Hematopoietic multipotent progenitor cell (in vitro differentiated cells): ENCODE data around the gene ADGRE3. TPM values are rescaled to one million over a fixed set of nuclear protein-coding genes. Genes with fewer than 3 reads are reported as not detected.
"Not testable (repeated sequence)": the region's sequence is repeated elsewhere in the genome, so short reads cannot be mapped to it uniquely, and the experiment has no call there.

Experiments
- DNase-seq, 3 donors: peaks; one replicate each; pipeline ENCODE4 v3.0.0-alpha.2; 2011 to 2015; ENCODE audit warnings: low read depth in 2 of 3, low spot score in 2 of 3
- total RNA-seq: library from RNA; depleted of rRNA; stranded (reverse); fragments of >200 nt; gene quantifications from one replicate; pipeline ENCODE4 v1.2.3, GENCODE V29; 2012

Gene ADGRE3
- total RNA-seq, 1 donor, result under 0.01 TPM

DNA sequence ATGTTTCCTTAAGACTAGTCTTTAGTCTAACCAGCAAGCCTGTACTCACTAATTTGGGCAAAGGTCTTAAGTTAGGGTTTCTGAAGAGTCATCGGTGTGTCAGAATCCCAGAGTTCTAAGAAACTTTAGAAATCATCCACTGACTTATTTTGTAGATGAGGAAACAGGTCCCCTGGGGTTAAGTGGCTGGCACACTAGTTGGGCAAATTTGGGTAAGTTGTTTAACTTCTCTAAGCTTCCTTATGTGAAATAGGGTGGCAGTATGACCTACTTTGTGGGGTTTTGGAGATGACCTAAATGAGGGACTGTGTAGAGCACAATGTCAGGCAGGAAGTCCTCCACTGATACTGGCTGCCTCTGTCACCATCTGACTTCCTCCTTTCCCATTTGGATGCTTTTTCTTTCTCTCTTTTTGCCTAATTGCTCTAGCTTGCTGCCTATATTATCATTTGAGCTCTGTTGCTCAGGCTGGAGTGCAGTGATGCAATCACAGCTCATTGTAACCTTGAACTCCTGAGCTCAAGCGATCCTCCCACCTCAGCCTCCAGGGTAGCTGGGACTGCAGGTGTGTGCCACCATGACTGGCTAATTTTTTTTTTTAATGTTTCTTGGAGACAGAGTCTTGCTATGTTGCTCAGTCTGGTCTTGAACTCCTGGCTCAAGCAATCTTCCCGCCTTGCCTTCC is 2.3 kb downstream of the ADGRE3 start:
- peak in 1 of 3 donors; percentile 11 for DNase-seq

DNA sequence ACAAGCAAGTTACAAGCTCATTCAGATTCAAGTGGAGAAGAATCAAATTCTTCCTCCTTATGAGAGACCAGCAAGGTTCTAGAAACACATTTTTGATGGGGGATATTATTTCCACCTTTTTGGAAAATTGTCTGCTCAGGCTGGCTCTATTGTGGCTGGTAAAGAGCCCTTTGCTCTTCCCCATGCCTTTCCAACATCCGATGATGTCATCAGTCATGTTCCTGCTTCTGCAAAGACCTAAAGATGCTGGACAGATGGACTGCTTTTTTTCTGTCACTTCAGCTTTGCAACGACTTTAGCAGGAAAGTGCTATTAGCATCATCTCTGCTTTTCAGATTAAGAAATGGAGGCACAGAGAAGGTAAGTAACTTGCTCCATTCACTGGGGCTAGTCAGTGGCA is 4.2 kb downstream of the ADGRE3 start:
- DNase-seq, result no peak

DNA sequence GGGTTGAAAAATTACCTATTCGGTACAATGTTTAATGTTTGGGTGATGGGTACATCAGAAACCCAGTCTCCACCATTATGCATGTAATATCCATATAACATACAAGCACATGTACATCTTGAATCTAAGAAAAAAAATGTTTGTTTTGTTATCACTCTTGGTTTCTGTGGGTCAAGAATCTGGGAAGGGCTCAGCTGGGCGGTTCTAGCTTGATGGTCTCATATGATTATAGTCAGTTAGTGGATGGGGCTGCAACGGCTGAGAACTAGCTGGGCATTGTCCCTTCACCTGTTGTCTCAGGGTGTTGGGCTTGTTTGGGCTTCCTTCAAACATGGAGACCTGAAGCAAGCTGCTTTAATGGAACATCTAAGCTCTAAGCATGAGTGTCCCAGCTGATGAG is 4.7 kb downstream of the ADGRE3 start:
- no peak for DNase-seq

DNA sequence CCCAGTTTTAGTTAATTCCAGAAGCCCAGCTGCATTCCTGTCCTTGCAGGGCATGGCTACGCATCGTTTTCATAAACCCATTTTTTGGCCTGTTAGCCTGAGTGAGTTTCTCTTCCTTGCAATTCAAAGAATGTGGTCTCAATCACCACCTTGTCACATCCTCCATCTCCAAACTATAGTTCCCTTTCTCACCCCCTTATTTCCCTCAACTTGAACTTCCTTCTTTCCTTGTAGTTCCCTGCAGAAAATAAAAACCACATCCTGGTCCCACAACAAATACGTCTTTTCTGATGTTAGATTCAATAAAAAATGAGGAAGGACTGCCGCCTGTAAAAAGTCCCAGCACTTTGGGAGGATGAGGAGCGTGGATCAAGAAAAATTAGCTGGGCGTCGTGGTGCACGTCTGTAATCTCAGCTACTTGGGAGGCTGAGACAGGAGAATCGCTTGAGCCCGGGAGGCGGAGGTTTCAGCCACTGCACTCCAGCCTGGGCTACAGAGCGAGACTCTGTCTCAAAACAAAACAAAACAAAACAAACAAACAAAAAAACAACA is 13.2 kb downstream of the ADGRE3 start:
- peak in 1 of 3 donors; percentile 6 for DNase-seq

DNA sequence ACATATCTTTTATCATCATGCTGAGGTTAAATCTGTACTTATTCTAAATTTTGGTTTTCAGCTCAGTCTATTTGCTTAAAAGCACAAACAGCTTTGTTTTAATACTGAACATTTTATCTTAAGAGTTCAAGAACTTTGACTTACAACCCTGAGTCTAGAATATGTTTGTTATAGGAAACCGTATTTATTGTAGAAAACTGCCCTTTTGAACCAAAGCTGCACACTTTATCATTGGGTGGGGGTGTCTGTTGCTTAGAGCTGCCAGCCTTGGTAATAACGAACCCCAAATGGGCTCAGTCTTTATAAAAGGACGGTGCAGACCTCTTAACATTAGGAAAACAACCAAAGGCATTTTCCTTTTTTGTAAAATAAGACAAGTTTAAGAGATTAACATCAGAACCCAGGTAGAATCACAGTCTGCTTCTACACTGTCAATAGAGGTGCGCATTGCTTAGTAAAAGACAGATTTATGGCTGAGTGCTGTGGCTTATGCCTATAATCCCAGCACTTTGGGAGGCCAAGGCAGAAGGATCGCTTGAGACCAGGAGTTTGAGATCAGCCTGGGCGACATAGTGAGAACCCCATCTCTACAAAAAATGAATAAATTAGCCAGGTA is 14.7 kb downstream of the ADGRE3 start:
- DNase-seq, result no peak

DNA sequence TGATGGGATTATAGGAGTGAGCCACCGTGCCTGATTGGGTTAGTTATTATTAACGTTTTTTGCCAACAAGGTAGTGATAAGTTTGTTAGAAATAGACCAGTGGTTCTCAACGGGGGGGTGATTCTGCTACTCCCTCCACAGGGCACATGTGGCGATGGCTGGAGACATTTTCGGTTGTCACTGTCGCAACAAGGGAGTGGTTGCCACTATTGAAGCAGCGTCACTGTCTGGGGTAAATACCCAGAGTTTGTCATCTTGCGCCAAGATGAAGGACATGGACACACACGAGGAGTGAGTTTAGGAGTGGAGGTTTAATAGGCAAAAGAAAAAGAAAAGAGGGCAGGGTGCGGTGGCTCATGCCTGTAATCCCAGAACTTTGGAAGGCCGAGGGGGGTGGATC is 18.9 kb downstream of the ADGRE3 start:
- DNase-seq, result no peak

DNA sequence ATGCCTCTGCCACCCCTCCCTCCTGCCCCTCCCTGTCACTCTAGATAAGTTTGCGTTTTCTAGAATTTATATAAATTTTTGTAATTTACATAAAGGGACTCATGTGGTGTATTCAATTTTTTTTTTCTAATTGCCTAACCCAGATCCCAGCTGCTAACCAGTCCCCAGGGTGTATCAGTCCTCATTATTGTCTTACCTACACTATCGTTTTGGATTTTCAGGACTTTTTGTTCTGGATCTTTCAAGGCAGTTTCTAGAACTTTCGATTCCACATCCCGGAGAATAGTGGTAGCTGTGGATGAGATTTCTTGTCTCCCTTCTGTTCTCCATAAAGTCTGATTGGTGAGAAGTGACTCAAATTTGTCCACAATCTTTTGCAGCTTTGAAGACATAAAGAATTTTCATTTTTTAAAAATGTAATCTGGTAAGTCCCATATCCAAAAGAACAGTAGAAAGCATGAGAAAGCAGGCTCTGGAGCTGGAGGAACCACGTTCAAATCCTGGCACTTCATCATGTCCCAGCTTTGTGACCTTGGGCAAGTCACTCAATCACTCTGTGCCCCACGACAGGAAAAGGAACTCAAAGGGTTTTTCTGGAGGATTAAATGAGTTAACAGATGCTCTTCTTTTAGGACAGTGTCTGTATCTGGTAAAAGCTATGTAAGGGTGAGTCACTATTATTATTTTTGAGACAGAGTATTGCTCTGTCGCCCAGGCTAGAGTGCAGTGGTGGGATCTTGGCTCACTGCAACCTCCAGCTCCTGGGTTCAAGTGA is 19.7 kb downstream of the ADGRE3 start:
- DNase-seq, result no peak

DNA sequence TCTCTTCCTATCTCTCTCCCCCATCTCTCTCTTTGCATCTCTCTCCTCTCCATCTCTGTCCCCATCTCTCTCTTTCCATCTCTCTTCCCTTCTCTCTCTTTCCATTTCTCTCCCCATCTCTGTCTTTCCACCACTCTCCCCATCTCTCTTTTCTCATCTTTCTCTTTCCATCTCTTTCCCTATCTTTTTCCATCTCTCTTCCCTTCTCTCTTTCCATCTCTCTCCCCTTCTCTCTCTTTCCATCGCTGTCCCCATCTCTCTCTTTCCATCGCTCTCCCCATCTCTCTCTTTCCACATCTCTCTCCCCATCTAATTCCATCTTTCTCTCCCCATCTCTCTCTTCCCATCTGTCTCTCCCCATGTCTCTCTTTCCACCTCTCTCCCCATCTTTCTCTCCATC is 24.5 kb downstream of the ADGRE3 start:
- DNase-seq, result no peak

DNA sequence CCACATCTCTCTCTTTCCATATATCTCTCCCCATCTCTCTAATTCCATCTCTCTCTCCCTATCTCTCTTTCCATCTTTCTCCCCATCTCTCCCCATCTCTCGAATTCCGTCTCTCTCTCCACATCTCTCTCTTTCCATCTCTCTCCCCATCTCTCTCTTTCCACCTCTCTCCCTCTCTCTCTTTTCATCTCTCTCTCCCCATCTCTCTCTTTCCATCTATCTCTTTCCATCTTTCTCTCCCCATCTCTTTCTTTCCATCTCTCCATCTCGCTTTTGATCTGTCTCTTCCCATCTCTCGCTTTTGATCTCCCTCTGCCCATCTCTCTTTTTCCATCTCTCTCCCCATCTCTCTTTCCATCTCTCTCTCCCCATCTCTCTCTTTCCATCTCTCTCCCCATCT is 25.6 kb downstream of the ADGRE3 start:
- DNase-seq, result no peak

DNA sequence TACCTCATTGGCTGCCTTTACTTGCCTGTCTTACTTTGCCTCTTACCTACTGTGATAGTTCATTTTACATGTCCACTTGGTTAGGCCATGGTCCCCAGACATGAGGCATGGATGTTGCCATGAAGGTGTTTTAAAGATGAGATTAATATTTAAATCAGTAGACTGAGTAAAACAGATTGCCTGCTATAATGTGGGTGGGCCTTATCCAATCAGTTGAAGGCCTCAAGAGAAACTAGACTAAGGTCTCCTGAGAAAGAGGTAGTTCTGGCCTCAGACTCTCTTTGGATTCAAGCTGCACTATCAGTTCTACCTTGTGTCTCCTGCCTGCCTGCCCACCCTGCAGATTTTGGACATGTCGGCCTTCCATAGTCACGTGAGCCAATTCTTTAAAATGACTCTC is 26.1 kb downstream of the ADGRE3 start:
- DNase-seq, result no peak

DNA sequence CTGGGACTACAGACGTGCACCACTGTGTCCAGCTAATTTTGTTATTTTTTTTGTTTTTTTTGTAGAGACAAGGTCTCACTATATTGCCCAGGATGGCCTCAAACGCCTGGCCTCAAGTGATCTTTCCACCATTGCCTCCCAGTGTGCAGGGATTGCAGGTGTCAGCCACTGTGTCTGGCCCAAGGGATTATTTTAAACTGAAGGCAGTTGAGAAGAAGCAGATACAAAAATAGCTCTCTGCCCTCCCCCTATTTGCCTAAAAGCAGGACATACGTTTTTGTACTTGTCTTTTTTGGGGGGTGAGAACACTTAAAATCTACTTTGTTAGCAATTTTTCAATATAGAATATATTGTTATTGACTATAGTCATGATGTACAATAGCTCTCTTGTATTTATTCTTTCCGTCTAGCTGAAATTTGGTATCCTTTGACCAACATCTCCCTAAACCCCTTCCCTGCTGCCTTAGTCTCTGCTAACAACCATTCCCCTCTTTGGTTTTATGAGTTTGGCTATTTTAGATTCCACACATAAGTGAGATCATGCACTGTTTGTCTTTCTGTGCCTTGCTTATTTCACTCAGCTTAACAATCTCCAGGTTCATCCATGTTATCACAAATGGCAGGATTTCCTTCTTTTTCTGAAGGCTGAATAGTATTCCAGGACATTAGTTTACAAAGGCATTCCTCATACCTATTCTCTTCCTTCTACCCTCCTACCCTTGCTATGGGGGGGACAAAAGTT is 34.9 kb downstream of the ADGRE3 start:
- no peak for DNase-seq

DNA sequence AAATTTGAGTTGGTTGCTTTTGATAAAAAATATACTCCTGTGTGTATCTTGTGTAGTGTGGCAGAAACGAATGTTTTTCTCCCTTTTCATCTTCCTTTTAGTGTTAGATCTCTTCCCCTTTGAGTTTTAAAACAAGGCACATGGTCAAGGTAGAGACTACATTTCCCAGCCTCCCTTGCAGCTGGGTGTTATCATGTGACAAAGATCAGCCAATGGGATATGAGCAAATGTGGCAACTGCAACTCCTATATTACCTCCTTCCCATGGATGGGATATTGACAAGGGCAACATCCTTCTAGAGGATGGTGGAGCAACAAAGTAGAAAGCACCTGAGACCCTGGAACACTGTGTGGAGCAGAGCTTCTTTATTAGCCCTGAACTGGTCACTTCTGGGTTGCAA is 42.4 kb downstream of the ADGRE3 start:
- peak in 2 of 3 donors; percentile 29 to 48 for DNase-seq

DNA sequence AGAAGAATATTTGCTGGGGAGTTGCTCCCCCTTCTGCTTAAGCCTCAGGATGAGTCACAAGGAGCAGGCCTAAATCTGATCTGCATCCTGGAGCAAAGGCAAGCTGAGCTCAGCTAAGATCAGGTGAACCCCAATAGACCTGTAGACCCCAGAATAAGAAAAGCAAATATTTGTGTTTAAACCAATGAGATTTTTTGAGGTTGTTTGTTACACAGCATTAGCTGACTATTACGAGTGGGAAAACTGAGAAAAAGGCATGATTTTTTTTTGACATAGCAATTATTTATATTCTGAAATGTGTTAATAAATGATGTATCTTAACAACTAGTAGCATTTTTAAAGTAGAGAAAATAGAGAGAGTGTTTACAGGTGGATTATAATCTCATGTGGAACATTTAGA is 45.1 kb downstream of the ADGRE3 start:
- DNase-seq, result no peak

DNA sequence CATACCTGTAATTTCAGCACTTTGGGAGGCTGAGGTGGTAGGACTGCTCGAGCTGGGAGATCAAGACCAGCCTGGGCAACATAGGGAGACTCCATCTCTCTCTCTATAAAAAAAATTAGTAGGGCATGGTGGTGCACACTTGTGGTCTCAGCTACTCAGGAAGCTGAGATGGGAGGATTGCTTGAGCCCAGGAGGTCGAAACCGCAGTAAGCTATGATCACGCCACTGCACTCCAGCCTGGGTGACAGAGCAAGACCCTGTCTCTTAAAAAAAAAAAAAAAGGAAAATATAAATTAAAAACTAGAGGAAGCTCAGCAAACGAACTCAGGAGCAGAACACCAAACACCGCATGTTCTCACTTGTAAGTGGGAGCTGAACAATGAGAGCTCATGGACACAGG is 50.2 kb downstream of the ADGRE3 start:
- not testable (repeated sequence) for DNase-seq

DNA sequence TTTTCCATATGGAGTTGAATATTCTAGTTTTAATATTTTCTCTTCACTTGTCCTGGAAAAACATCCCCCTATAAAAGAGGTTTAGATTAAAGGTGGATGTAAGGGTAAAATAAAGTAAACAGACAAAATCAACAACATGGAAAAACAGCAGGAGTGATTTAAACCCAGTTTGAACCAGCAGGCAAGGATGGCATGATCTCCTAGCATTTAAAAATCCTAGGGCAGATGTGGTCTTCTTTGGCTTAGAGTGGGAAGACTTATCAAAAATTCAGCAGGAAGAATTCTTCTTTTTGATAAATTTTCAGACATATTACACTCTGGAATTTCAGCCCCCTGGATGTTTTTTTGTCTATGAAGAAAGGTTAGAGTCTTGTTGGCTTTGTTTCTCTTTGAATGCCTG is 55.2 kb downstream of the ADGRE3 start:
- no peak for DNase-seq

DNA sequence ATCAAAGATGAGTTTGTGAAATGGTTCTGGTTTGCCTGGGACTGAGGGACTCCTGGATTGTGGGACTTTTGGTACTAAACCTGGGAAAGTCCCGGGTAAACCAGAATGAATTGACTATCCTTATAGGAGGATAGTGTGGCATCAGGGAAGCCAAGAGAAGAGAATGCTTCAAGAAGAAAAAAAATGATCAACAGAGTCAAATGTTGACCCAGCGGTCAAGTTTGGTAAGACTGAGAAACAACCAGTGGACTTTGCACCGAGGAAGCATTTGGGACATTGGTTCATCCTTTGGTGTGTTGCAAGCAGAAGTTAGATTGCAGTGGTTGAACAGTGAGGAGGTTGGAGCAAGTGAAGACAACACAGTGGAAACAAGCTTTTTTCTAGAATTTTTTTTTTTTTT is 58.2 kb downstream of the ADGRE3 start:
- DNase-seq, result no peak

DNA sequence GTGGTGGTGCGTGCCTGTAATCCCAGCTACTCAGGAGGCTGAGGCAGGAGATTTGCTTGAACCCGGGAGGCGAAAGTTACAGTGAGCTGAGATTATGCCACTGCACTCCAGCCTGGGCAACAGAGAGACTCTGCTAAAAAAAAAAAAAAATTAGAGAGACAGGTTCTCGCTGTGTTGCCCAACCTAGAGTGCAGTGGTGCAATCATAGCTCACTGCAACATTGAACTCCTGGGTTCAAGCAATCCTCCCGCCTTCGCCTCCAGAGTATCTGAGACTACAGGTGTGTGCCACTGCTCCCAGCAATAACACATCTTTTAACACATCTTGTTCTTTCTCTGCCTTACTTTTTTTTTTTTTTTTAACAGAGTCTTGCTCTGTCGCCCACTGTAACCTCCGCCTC is 59.0 kb downstream of the ADGRE3 start:
- DNase-seq, result no peak

DNA sequence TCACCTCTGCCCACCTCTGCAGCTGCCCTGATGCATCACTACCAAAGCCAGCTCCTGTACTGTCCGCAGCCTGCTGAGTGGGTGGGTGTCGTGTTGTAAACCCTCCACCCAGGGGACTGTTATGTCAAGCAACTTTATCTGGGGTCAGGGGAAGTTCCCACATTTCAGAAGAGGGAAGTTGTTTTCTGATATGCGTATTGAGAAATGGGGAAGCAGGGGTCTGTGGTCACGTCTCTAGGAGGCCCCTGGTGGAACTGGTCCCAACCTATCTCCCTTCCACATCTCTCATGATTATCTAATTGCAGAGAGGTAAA is 60.6 kb downstream of the ADGRE3 start:
- peak in 2 of 3 donors; percentile 87 to 88 for DNase-seq

DNA sequence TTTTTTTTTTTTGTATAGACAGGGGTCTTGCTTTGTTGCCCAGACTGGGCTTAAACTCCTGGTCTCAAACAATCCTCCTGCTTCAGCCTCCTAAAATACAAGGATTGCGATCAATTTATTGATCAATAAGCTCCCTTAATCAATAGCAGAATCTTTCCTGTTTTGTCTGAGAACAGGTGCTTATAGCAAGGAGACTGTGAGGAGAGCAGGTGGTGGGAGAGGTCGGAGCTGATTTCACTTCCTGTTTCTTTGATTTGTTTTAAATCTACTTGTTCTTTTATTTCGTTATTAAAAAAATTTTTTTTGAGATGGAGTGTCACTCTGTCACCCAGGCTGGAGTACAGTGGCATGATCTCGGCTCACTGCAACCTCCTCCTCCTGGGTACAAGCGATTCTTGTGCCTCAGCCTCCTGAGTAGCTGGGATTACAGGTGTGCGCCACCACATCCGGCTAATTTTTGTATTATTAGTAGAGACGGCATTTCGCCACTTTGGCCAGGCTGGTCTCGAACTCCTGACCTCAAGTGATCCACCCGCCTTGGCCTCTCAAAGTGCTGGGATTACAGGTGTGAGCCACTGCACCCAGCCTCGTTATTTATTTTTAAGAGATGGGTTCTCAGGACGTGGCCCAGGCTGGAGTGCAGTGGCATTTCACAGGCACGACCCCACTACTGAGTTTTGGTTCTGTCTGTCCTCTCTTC is 61.1 kb downstream of the ADGRE3 start:
- peak in 1 of 3 donors; percentile 17 for DNase-seq

DNA sequence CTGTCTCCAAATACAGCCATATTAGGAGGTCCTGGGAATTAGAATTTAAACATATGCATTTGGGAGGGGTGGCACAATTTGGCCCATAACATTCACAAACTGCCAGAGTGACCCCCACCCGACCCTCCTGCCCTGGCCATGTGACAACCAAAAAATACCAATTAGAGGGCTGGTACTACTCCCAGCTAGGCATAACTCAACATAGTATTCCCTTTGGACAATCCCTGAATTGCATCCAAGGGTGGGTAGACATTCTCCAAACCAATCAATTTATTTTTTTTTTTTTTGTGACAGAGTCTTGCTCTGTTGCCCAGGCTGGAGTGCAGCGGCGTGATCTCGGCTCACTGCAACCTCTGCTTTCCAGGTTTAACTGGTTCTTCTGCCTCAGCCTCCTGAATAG is 62.0 kb downstream of the ADGRE3 start:
- no peak for DNase-seq
